ENCODE results near the gene PTPRN2.

Gene PTPRN2

DNA sequence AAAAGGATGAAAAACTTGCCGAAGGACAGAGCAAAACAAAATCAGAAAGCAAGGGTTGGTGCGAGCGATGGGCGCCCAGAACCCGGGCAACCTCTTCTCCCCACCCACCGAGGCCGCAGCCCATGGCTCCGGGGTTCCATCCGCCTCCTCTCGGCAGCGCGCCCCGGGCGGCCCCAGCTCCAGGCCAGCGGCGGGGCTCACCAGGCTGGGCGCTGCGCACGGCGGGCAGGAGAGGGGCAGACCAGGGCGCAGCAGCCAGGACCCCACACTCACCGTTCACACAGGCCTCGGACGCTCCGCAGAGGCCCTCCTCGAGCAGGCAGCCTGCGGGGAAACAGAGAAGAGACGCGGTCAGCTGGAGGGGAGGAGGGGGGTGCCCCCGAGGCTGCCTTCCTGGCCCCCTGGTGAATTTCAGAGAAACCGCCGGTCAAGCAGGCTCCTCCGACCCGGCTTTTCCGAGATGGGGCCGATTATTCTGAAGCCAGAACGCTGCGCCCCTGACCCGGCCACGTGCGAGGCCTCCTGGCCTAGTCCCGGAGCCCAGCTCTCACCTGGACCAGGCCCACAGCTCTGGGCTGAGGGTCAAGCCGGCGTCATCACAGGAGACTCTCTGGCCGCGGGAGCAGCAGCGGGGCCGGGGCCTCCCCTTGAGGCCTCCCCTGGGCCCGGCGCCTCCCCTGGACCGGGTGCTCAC is 98.0 kb downstream of the PTPRN2 start:
- no peak for DNase-seq (ENCODE audit: low spot score)

DNA sequence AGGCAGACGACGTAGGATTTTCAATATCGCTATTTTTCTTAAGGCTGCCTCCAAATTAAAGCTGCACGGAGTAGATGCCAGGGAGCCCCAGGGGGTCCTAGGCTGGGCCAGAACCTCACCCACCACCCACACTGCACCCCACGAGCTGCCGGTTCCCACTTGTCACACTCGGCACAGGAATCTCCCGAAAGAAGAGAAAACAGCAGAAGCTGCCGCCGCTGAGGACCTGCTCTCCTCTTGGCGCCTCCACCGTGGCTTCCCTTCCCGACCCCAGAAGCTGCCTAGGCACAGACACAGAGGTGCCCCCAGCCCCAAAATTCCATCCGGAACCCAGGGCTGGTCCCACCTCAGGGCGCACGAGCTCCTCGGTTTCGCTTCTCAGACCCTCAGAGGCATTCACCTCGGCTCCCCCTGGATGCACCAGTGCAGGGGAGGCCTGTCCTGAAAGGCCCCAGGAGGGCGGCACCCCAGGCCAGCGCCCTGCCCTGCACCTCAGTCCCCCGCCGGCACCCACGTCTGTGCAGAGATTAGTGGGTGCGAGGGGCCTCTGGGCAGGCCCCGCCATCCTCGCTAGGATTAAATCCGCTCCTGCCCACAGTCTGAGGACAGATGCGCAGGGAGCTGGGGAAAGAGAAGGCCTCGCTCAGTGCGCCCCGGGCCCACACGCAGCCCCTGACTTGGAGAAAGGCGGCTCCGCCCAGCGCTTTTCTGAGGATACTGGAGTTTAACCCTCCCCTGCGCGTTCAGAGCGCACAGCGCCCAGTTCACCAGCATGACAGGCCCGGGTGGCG is 99.2 kb downstream of the PTPRN2 start:
- DNase-seq (ENCODE audit: low spot score), result no peak

DNA sequence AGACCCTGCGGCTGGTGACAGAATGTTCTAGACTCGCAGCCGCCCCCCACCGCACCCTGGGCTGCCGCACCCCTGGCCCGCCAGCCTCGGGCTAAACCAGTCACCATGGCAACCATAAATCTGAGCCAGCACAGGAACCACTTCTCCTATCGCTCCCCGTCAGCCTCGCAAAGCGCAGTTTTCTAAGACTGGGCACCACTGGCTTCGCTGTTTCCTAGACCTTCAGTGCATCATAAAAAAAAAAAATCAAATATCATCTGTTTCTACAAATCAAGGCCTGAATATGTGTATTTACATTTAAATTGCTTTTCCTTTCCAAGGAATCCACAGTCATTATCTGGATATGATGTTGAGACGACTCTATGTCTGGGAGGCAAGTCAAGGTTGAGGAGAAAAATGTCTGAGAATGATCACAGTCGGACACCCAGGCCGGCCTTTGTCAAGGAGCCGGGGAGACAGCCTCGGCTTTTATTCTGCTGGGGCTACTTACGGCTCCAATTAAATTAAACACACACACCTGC is 99.9 kb downstream of the PTPRN2 start:
- no peak for DNase-seq (ENCODE audit: low spot score)

DNA sequence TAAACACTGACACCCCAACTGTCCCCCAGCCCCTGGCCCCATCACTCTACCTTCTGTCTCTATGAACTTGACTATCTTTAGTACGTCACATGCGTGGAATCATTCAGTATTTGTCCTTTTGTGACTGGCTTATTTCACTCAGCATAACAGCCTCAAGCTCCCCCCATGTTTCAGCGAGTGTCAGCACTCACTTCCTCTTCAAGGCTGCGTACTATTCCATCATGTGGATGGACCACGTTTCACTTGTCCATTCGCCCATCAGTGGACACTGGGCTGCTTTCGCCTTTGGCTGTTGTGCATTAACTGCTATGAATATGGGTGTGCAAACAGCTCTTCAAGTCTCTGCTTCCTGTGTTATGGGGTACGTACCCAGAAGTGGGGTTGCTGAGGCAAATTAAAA is 100.7 kb downstream of the PTPRN2 start:
- DNase-seq (ENCODE audit: low spot score), result no peak

- DNase-seq (ENCODE audit: low spot score), result no peak
Observed at GRCh38 chr7:158484801-158485531, 102.7 kb downstream of the PTPRN2 start.

GRCh38 chr7:158482480-158482879 is 105.1 kb downstream of the PTPRN2 start:
- no peak for DNase-seq (ENCODE audit: low spot score)

- no peak for DNase-seq (ENCODE audit: low spot score)
Observed at GRCh38 chr7:158479664-158480025, 108.0 kb downstream of the PTPRN2 start.

DNA sequence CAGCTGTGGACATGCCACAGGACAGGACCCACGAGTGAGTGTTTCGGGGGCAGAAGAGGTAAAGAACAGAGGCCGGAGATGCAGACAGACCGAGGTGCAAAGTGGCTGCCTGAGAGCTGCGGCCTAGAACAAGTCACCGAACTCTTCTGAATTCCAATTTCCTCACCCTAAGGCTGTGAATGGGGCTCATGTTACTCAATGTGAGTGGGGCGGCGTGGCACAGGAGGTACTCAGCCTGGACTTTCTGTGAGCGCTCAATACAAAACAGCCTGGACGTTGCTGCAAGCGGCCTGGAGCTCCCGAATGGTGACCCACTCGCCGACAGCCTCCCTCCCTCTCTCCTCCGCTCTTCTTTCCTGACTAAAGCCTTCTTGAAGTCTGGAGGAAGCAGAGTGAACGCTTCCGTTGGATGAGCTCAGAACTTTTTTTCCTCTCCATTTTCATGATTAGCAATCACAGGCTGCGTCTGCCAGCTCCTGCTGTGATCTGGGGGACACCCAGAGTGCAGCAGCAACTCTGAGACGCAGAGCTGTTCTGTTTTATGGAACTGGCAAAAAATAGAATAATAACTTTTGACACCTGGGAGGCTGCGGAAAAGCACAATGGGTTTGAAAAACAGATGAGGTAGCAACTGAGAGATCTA is 108.5 kb downstream of the PTPRN2 start:
- no peak for DNase-seq (ENCODE audit: low spot score)

DNA sequence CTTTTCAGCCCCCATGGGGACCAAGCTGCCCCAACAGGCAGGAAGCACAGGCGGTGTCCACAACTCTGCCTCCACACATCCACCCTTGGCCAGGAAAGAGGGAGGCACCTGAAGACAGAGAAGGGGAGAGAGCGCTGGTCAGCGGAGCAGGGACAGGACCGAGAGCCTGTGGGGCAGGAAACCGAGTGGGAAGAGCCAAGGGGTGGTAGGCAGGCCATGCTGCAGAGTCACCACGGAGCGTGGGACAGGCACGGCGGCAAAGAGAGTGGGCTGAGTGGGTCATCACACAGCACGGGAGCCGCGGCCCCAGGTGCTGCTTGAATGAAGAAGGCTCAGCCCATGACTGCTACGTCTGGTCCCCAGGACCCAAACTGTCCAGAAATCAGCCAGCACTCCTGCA is 109.8 kb downstream of the PTPRN2 start:
- no peak for DNase-seq (ENCODE audit: low spot score)

- DNase-seq (ENCODE audit: low spot score), result no peak
Observed at GRCh38 chr7:158476331-158476932, 111.2 kb downstream of the PTPRN2 start.

GRCh38 chr7:158475679-158476052 is 112.0 kb downstream of the PTPRN2 start:
- DNase-seq (ENCODE audit: low spot score), result no peak

DNA sequence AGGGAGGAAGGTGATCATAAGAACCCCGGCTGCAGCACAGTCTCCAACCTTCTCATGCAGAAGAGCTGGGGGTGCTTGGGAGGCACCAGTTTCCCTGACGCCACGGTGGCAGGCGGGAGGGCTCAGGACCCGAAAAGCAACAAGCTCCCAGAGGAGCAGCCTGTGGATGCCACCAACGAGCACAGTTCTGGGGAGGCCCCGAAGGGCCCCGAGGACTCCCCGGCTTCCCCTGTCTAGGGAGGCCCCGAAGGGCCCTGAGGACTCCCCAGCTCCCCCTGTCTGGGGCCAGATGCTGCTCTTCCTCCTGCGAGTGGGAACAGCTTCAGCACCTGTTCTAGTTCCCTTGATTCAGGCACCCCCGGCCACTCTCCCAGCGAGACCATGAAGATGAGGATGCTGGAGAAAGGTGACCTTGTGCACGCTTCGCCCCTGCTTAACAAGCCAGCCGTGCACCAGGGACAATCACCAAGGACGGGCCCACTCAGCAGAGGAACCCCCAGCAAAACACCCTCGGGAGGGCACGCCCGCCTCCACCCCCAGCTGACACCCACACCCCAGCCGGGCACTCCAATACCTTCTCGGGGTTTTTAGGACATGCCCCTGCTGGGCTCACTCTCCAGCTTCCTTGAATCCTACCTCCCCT is 112.5 kb downstream of the PTPRN2 start:
- no peak for DNase-seq (ENCODE audit: low spot score)

GRCh38 chr7:158474488-158474887 is 113.1 kb downstream of the PTPRN2 start:
- no peak for DNase-seq (ENCODE audit: low spot score)

DNA sequence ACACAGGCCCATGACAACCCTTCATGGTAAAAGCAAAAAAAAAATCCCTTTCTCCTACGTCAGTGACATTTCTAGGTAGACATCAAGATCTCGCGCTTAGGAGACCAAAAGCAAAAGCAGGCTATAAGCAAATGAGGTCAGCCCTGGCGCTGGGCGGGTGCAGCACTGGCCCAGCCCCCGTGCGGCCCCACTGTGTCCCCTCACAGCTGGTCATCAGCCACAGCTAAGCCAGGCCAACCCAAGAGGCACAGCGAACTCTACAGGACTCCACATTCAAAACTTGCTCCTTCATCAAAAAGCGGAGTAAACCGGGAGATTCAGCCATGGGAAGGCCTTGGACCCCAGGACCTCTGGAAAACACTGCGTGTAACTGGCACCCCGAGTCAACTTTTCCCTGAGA is 113.7 kb downstream of the PTPRN2 start:
- DNase-seq (ENCODE audit: low spot score), result no peak

- no peak for DNase-seq (ENCODE audit: low spot score)
Observed at GRCh38 chr7:158473221-158473620, 114.4 kb downstream of the PTPRN2 start.

- DNase-seq (ENCODE audit: low spot score), result no peak
Observed at GRCh38 chr7:158472596-158472995, 115.0 kb downstream of the PTPRN2 start.

DNA sequence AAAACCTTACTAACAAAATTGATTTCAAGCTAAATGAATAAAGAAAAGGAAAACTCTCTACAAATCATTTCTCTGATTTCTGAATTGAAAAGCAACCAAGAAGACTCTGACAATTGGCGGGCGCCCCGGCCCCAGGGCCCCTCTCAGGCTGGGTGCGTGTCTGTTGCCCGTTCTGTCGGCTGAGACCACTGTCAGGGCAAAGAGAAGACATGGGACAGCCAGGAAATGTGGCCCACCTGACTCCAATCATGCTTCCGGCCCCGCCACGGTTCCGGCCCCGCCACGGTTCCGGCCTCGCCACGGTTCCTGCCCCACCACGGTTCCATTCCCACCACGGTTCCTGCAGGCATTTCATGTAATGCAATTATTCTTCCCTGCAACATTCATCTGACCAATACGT is 115.9 kb downstream of the PTPRN2 start:
- no peak for DNase-seq (ENCODE audit: low spot score)

DNA sequence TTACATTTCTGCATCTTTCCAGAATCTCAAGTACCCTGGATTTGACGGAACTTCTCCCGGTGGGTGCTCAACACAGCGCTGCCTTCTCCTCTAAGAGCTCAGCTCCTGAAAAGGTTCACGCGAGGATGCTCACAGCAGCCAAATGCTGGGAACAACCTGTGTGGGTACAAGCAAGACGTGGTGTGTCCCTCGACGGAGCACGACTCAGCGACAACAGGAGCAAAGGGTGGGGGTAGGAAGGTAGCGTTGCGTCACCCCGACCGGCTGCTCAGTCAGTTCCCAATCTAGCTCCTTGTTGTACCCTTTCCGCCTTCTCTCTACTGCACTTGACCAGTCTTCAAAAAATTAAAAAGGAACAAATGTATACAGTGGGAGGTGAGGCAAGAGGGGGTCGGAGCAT is 117.3 kb downstream of the PTPRN2 start:
- DNase-seq (ENCODE audit: low spot score), result no peak

GRCh38 chr7:158469396-158470051 is 118.1 kb downstream of the PTPRN2 start:
- DNase-seq (ENCODE audit: low spot score), result no peak

DNA sequence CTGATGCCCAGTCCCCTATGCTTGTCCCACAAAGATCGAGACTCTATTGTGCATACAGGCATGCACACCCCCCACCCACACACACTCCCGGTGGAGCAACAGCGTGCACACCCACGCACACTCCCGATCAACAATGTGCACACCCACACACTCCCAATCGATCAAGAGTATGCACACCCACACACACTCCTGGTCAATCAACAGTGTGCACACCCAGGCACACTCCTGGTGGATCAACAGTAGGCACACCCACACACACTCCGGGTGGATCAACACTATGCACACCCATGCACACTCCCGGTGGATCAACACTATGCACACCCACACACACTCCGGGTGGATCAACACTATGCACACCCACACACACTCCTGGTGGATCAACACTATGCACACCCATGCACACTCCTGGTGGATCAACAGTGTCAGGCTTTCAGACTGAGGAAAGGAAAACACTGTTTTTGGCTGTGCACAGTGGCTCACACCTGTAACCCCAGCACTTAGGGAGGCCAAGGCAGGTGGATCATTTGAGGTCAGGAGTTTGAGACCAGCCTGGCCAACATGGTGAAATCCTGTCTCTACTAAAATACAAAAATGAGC is 118.8 kb downstream of the PTPRN2 start:
- no peak for DNase-seq (ENCODE audit: low spot score)

DNA sequence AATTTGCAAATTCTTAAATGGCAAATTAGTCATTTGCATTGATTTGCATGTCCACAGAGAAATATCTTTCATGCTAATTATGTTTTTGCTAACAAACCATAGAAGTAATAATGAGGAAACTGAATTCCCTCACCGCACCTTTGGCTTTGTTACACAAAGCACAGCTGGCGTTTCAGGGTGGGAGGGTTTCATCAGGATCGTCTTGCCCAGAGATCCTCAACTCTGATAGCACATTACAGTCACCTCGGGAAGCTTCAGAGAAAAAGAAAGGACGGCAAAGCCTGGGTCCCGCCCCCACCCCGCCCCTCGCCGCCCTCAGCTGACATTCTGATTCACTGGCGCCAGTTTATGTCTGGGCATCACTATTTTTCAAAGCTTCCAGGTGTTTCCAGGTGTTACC is 119.4 kb downstream of the PTPRN2 start:
- no peak for DNase-seq (ENCODE audit: low spot score)
